IPS-18a (cell line): ENCODE data around the gene TOP3A.
"Not testable (repeated sequence)": the region's sequence is repeated elsewhere in the genome, so short reads cannot be mapped to it uniquely, and the experiment has no call there.

ENCODE experiments used
- H3K27ac ChIP-seq: one replicate; pipeline ENCODE4 v1.5.1; 2013; ENCODE audit warnings: low read length
- H3K27me3 ChIP-seq: one replicate; pipeline ENCODE4 v1.6.1; 2013; ENCODE audit warnings: mild to moderate bottlenecking, low read length; ENCODE audit not compliant: control insufficient read depth, insufficient read depth
- H3K36me3 ChIP-seq: one replicate; pipeline ENCODE4 v1.6.1; 2013; ENCODE audit warnings: low read depth, low read length; ENCODE audit not compliant: control insufficient read depth
- H3K4me1 ChIP-seq: one replicate; pipeline ENCODE4 v1.6.1; 2013; ENCODE audit warnings: low read depth, low read length; ENCODE audit not compliant: control insufficient read depth
- H3K4me3 ChIP-seq: one replicate; pipeline ENCODE4 v1.5.1; 2013; ENCODE audit warnings: low read length
- H3K9ac ChIP-seq: one replicate; pipeline ENCODE4 v1.6.1; 2013; ENCODE audit warnings: mild to moderate bottlenecking, low read length, moderate library complexity
- H3K9me3 ChIP-seq: one replicate; pipeline ENCODE4 v1.6.1; 2013; ENCODE audit warnings: low read depth, low read length; ENCODE audit not compliant: control insufficient read depth

The TOP3A gene

DNA sequence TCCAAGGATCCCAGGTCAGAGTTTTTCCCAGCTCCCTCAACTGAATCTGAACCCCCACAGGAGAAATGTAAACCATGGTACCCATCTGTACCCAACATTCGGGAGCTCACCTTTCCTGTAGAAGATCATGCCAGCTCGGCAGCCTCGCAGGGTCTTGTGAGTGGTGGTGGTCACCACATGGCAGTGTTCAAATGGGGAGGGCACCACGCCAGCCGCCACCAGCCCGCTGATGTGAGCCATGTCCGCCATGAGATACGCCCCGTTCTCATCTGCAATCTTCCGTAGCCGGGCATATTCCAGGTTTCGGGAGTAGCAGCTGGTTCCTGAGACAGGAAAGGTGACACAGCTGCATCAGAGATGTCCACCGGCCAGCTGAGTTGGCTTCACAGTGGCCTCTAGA is 25.1 kb upstream of the TOP3A start:
- H3K4me1 ChIP-seq, result no peaks in the 10 kb centered on the region
- no peak overlapping the region for H3K4me3 ChIP-seq
- no peak overlapping the region for H3K9ac ChIP-seq
- no peaks in the 10 kb centered on the region for H3K27me3 ChIP-seq
- no peak overlapping the region for H3K27ac ChIP-seq
- peaks cover 2% of the 10 kb centered on the region for H3K9me3 ChIP-seq
- peaks cover 58% of the 10 kb centered on the region for H3K36me3 ChIP-seq

GRCh38 chr17:18338158-18338557 is 23.4 kb upstream of the TOP3A start:
- not testable (repeated sequence) for H3K4me3 ChIP-seq, H3K4me1 ChIP-seq, H3K27me3 ChIP-seq, H3K9me3 ChIP-seq, H3K27ac ChIP-seq, H3K9ac ChIP-seq
- H3K36me3 ChIP-seq, result peaks cover 54% of the 10 kb centered on the region

- Histone ChIP-seq H3K4me1 (no peaks in the 10 kb centered on the region), H3K9ac (no peak overlapping the region), H3K4me3 (no peak overlapping the region), H3K36me3 (peaks cover 54% of the 10 kb centered on the region), H3K27ac (no peak overlapping the region), H3K9me3 (no peaks in the 10 kb centered on the region), H3K27me3 (no peaks in the 10 kb centered on the region)
Measured at GRCh38 chr17:18332909-18333489, 18.2 kb upstream of the TOP3A start.

- H3K36me3 ChIP-seq, result peaks cover 54% of the 10 kb centered on the region
- no peak overlapping the region for H3K27ac ChIP-seq
- H3K4me1 ChIP-seq, result no peaks in the 10 kb centered on the region
- H3K27me3 ChIP-seq, result no peaks in the 10 kb centered on the region
- no peak overlapping the region for H3K4me3 ChIP-seq
- no peak overlapping the region for H3K9ac ChIP-seq
- H3K9me3 ChIP-seq, result no peaks in the 10 kb centered on the region
Measured at GRCh38 chr17:18331879-18332278, 17.1 kb upstream of the TOP3A start.

DNA sequence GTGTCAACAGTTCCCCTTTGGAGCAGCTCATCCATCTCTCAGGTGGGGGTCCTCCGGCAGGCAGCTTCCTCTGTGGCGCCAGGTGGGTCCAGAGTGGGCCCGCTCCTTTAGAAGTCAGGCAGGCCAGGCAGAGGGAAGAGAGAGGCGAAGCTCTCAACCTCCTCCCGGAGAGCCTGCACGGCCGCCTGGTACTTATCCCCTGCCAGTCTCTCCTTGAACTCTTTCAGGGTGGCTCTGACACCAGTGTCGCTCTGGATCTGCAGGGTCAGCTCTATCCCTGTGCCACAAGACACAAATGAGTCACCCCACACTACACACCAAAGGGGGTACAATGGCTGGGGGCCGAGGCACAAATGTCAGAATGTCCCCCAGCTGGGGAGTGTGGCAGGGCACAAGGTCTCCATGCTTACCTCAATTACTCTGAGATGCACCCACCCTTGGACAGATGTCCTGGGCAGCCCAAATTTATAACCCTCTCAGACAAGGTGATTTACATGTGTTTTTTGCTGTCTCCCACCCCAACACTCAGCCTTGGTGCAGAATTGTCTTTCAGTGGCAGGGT is 13.9 kb upstream of the TOP3A start:
- Histone ChIP-seq H3K9me3 (no peaks in the 10 kb centered on the region), H3K4me3 (no peak overlapping the region), H3K27me3 (no peaks in the 10 kb centered on the region), H3K9ac (no peak overlapping the region), H3K4me1 (no peaks in the 10 kb centered on the region), H3K27ac (no peak overlapping the region), H3K36me3 (peaks cover 42% of the 10 kb centered on the region)

- Histone ChIP-seq H3K9me3 (no peaks in the 10 kb centered on the region), H3K4me3 (no peak overlapping the region), H3K9ac (no peak overlapping the region), H3K36me3 (peaks cover 46% of the 10 kb centered on the region), H3K27ac (no peak overlapping the region), H3K27me3 (no peaks in the 10 kb centered on the region), H3K4me1 (no peaks in the 10 kb centered on the region)
Measured at GRCh38 chr17:18327556-18327955, 12.8 kb upstream of the TOP3A start.

DNA sequence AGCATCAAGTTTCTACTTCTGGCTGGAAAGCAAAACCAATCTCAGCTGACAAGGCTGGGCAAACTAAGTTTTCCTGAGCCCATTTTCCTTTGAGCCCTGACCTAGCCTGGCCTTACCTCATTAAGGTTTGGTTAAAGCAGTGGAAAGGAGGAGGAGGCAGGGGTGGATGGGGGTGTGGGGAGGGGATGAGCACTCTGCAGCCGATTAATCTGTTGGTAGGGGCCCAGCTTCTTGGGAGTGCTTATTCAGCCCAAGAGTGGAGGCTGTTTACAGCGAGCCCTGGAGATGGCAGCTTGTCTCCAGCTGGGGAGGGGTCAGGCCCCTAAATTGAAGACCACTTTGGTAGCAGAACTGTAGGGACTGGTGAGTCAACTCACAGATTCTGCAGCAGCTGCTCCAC is 12.3 kb upstream of the TOP3A start:
- peaks cover 43% of the 10 kb centered on the region for H3K36me3 ChIP-seq
- no peak overlapping the region for H3K27ac ChIP-seq
- H3K9ac ChIP-seq, result no peak overlapping the region

GRCh38 chr17:18326572-18326971 is 11.8 kb upstream of the TOP3A start:
- Histone ChIP-seq H3K9ac (no peak overlapping the region), H3K4me3 (no peak overlapping the region), H3K9me3 (no peaks in the 10 kb centered on the region), H3K36me3 (peaks cover 39% of the 10 kb centered on the region), H3K27ac (no peak overlapping the region), H3K27me3 (no peaks in the 10 kb centered on the region), H3K4me1 (no peaks in the 10 kb centered on the region)

More for the DNA sequence above, 12.3 kb upstream of the TOP3A start:
- Histone ChIP-seq H3K4me3 (no peak overlapping the region), H3K27me3 (no peaks in the 10 kb centered on the region), H3K9me3 (no peaks in the 10 kb centered on the region), H3K4me1 (no peaks in the 10 kb centered on the region)

- H3K9ac ChIP-seq, result no peak overlapping the region
- no peak overlapping the region for H3K4me3 ChIP-seq
- no peaks in the 10 kb centered on the region for H3K9me3 ChIP-seq
- no peaks in the 10 kb centered on the region for H3K4me1 ChIP-seq
- peaks cover 39% of the 10 kb centered on the region for H3K36me3 ChIP-seq
- no peak overlapping the region for H3K27ac ChIP-seq
- H3K27me3 ChIP-seq, result no peaks in the 10 kb centered on the region
Measured at GRCh38 chr17:18326039-18326438, 11.2 kb upstream of the TOP3A start.

GRCh38 chr17:18324140-18325050 is 9.6 kb upstream of the TOP3A start:
- H3K36me3 ChIP-seq, result peaks cover 30% of the 10 kb centered on the region
- no peaks in the 10 kb centered on the region for H3K9me3 ChIP-seq
- no peaks in the 10 kb centered on the region for H3K27me3 ChIP-seq
- no peak overlapping the region for H3K9ac ChIP-seq
- H3K4me1 ChIP-seq, result no peaks in the 10 kb centered on the region
- no peak overlapping the region for H3K27ac ChIP-seq
- H3K4me3 ChIP-seq, result no peak overlapping the region

GRCh38 chr17:18323507-18324139 is 8.8 kb upstream of the TOP3A start:
- Histone ChIP-seq H3K4me3 (no peak overlapping the region), H3K36me3 (peaks cover 23% of the 10 kb centered on the region), H3K9ac (no peak overlapping the region), H3K9me3 (no peaks in the 10 kb centered on the region), H3K27ac (no peak overlapping the region), H3K27me3 (no peaks in the 10 kb centered on the region), H3K4me1 (no peaks in the 10 kb centered on the region)
